A204.1 (cell line): ENCODE measurements around the gene WDR19.
"Not testable (repeated sequence)": the region's sequence is repeated elsewhere in the genome, so short reads cannot be mapped to it uniquely, and the experiment has no call there.

Experiments used
- FAIRE-seq: peaks from 2 replicates; lab custom pipeline; 2012; peaks lifted over from hg19 to GRCh38; lab: Jason Lieb, UNC

Gene WDR19

DNA sequence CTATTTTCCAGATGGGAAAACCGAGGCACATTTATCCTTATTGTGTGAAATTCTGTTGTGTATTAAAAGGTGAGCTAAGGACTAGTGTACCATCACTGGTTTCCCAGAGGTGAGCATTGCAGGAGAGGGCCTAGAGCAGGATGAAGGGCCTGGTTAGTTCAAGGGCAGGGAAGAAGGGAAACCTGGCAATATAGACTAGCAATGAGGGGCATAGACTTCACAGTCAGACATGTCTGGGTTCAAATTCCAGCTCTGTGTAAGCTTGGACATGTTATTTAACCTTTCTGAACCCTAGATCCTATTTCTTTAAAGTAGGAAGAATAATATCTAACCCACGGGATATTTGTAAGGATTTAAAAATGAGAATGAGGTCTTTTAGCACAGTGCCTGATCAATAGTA, 50.8 kb downstream of the WDR19 start:
- no peak for FAIRE-seq

DNA sequence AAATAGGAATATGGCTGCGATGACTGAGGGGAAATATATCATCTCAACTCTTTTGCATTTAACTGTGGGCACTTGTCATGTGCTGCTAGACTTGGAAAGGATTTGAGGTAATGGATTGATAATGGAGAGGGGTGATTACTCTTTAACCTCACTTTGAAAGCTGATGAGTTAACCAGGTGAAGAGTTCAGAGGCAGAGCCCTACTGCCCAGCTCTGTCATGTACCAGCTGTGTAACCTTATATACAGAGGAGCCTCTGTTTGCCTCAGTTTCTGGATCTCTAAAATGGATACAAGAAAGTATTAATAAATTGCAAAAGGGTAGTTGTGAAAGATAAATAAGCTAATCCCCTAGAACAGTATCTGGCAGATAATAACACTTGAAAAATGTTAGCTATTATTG, 51.5 kb downstream of the WDR19 start:
- FAIRE-seq, result no peak

DNA sequence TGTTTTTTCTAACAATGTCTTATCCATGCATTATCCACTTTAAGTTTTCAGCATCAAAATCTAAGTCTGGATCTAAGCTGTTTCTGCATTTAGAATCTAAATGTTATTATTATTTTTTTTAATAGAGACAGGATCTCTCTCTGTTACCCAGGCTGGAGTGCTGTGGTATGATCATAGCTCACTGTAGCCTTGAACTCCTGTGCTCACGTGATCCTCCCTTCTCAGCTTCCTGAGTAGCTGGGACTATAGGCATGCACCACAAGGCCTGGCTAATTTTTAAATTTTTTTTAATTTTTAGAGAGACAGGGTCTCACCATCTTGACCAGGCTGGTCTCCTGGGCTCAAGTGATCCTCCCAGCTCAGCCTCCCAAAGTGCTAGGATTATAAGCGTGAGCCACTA, 52.7 kb downstream of the WDR19 start:
- FAIRE-seq, result peak; percentile 23

DNA sequence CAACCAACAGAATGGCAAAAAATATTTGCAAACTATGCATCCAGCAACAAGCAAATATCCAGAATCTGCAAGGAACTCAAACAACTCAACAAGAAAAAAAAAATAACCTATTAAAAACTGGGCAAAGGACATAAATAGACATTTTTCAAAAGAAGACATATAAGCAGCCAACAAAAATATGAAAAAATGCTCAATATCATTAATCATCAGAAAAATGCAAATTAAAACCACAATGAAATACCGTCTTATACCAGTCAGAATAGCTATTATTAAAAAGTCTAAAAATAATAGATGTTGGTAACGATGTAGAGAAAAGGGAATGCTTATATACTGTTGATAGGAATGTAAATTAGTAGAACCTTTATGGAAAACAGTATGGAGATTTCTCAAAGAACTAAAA, 53.4 kb downstream of the WDR19 start:
- FAIRE-seq, result peak; percentile 19

DNA sequence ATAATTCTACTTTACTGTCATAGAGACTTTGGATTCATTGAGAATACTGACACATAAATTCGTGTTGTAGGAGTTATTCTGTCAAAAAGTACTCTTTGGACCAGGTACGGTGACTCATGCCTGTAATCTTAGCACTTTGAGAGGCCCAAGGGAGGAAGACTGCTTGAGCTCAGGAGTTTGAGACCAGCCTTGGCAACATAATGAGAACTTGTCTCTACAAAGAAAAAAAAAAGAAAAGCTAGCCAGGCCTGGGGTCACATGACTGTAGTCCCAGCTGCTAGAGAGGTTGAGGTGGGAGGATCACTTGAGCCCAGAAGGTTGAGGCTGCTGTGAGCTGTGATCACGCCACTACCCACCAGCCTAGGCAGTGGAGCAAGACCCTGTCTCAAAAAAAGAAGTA, 54.9 kb downstream of the WDR19 start:
- FAIRE-seq, result no peak

DNA sequence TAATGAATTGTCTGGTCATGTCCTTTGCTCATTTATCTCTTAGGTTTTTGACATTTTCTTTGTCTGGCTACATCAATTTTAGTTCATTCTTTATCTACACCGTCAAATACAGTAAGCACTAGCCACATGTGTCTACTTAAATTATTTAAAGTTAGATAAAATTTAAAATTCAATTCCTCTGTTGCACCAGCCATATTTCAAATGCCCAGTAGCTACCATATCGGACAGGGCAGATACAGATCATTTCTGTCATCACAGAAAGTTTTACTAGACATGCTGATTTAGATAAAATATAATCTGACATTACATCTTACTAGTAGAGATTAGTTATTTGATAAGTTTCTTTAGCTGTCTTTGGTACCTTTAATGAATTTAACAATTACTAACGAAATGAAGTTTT, 61.1 kb downstream of the WDR19 start:
- FAIRE-seq, result no peak

DNA sequence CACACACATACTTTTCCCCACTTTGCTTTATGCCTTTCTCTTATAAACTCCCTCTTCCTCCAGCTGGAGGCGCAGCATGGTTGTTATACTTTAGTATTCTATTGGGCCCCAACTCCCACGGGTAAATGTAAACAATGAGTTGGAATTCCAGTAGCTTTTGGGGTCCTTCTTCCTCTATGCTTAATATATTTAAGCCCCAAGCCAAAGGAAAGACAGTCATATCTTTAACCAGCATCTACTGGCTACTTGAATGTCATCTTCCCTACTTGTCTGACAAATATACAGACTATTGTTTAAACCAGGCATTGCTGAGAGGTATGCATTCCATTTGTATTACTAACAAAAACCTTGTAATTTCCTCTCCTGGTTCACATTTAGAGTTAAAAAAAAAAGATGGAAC, 72.9 kb downstream of the WDR19 start:
- no peak for FAIRE-seq

DNA sequence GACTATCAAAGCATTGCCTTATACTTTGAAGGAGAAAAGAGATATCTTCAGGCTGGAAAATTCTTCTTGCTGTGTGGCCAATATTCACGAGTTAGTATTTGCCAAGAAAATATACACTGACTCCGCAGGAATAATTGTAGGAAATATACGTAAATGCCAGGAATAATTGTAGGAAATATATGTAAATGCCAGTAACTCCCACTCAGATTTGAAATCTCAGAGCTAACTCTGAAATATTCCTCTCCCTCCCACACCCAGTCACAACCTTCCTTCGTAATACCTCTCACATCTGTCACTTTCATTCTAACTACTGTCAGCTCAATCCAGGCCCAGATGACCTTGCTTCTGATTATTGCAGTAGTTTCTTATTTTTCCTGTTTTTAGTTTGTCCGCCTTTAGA, 73.5 kb downstream of the WDR19 start:
- FAIRE-seq, result no peak

DNA sequence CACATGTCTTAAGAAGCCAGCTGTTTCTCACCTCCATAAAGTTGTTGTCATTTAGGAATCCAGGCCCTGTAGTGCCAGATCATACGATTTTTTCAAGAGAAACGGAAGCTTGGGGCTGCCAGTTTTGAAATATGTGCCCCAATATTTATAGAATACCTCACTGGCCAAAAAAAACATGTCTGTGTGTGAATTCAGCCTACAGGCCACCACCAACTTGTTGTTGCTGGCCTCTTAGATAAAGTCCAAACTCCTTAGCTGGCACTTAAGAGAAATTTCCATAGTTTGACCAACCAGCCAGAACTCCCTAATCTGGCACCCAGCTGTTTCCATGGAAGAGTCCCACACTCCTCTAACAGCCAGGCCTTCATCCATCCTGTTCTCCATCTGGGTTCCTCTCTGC, 74.1 kb downstream of the WDR19 start:
- FAIRE-seq, result no peak

DNA sequence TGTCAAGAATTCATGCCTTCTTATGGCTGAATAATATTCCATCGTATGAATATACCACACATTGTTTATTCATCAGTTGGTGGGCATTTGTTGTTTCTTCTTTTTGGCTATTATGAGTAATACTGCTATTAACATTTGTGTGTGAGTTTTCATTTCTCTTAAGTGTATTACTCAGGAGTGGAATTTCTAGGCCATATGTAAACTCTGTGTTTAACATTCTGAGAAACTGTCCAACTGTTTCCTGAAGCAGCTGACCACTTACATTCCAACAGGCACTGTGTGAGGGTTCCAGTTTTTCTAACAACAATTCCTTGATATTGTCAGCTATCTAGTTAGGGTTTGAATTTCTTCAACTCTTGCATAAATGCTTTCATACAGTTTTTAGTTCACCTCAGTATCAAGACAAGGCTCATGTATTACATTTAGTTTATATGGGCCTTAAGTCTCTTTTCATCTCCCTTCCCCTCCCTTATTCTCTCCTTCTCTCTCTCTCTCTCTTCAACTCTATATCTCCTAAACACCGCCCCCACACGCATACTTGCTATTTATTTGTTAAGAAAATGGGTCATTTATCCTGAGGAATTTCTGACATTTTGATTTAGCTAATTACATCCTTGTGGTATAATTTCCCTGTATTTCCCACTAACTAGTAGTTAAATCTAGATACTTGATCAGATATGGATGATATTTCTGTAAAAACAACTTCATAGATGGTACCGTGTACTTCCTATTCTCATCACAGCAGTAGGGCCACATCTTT, 77.4 kb downstream of the WDR19 start:
- no peak for FAIRE-seq

DNA sequence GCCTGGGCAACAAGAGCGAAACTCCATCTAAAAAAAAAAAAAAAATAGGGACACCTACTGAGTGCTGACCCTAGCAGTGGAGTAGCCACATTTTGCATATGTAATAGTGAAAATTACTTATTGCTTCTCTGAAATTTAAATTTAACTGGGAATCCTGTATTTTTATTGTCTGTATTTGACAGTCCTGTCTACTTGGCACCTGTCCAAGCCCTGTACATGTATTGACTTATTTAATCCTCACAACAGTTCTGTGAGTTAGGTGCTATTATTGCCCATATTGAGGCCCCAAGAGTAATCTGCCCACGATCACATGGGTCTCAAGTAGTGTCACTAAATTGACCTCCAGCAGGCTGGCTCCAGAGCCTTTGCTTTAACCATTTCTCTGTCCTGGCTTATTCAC, 81.6 kb downstream of the WDR19 start:
- no peak for FAIRE-seq

DNA sequence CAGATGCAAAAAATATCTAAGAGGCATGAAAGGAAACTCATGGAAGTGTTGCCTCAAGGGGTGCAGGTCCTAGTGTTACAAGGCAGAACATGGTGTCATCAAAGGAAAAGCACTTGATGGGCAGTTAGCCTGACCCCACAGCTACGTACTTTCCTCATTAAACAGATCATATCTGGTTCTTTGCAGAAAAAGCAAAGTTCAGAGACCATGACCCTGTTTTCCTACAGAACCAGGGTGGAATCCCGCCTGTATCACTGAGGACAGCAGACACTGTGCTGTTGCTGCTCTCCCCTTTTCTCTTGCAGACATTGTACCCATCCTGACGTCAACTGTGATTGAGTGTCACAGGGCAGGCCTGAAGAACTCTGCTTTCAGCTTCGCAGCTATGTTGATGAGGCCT, 92.2 kb downstream of the WDR19 start:
- no peak for FAIRE-seq

DNA sequence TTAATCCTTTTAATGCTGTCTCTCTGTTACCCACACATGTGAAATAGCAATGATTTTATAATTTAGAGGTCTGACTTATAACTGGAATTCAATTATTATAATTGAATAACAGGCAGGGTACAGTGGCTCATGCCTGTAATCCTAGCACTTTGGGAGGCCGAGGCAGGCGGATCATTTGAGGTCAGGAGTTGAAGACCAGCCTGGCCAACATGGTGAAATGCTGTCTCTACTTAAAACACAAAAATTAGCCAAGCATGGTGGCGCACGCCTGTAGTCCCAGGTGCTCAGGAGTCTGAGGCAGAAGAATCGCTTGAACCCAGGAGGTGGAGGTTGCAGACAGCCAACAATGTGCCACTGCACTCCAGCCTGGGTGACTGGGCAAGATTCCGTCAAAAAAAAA, 95.3 kb downstream of the WDR19 start:
- not testable (repeated sequence) for FAIRE-seq

DNA sequence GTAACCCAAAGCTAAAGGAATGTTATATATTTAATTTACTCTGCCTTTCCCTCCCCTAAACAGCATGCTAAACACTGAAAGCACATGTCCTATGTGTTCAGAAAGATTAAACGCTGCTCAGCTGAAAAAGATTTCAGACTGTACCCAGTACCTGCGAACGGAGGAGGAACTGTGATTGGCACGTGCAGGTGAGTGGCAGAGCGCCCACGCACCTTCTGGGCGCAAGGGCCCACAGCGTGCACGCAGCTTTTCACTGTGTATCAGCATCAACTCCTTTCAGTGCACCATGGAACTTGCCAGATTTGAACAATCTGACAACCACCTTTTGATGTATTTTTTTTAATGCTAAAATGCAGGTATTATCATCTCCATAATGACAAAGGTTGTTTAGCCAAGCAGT, 96.1 kb downstream of the WDR19 start:
- FAIRE-seq, result no peak

DNA sequence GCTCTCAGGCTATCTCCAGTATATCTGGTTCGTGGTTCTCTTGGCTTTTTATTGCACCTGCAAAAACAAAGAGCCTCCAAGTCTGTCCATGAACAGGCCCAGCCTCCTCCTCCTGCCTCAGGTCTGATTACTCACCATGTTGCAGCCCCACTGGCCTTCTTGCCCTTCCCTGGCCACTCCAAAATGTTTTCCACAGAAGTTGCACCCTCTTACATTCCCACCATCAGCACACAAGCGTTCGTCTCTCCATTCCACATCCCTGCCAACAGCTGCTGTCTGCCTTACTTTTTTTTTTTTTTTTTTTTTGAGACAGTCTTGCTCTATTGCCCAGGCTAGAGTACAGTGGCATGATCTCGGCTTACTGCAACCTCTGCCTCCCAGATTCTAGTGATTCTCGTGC, 97.1 kb downstream of the WDR19 start:
- no peak for FAIRE-seq

DNA sequence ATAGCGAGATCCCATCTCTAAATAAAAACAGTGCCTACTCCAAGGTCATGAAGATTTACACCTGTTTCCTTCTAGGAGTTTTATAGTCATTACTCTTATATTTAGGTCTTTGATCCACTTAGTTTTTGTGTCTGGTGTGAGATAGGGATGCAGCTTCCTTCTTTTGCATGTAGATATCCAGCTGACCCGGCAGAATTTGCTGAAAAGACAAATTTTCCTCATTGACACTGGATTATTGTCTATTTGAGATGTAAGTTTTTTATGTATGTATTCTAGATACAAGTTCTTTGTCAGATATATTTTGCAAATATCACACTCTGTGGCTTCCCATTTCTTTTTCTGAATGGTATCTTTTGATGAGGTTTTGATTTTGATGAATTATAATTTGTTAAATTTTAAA, 98.4 kb downstream of the WDR19 start:
- no peak for FAIRE-seq

DNA sequence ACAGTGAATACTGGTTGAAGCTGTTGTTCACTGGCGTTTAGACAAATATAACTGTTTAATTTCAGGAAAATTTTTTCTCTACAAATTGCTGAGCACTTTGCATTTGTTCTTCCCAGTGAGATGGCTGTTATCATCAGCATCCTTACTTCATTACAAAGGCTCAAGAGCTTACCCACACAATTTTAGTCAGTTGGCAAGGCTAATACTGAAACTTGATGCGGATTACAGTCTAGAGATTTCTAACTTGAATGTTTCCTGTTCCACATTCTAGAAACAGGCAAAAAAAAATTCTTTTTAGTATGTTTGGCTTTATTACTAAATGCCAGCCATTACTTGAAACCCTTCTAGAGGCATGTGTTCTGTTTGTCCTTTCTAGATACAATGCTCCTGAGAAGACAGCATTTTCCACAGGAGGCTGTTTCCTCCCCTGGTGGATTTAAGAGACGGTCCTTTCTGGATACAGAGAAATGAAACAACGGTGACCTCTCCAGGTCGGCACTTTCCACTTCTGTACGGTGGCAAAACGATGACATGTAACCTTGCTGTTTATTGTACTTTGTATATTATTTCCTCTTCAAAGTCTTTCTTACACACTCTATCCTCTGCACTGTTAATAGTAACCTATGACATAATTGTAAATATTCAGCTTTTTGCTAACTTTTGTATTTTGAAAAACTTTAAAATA, 102.9 kb downstream of the WDR19 start:
- no peak for FAIRE-seq

DNA sequence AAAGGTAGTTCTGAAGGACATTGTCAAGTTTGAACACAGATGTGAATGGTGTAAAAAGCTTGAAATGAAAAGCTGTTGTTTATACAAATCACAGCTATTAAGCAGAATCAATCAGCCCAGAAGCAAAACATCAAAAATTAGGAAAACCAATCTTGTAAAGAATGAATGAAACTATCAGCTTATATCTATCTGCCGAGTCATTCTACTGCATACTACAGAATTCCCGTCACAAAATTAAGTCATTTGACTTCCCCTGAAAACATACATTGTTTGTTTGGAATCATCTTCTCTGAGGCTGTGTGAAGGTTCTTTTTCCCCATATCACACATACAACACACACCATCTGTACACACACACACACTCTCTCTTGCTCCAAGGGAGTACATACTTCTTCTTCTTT, 103.5 kb downstream of the WDR19 start:
- FAIRE-seq, result no peak

DNA sequence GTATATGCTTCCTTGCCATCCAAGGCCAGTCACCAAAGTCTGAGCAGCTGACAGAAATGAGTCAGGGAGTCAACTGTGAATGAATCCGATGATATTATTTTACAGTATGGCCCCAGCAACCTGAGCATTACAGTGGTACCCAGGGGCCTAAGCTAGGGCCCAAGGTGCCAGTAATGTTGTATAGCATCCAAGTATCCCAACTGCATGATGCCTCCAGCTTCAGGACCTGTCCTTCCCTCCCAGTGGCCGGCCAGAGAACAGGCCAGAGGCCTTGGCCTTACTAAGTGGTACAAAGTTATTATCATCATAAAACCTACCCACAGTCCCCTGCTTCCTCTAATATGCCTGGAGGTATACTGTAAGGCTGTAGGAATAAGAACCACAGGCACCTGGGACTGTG, 103.9 kb downstream of the WDR19 start:
- no peak for FAIRE-seq

DNA sequence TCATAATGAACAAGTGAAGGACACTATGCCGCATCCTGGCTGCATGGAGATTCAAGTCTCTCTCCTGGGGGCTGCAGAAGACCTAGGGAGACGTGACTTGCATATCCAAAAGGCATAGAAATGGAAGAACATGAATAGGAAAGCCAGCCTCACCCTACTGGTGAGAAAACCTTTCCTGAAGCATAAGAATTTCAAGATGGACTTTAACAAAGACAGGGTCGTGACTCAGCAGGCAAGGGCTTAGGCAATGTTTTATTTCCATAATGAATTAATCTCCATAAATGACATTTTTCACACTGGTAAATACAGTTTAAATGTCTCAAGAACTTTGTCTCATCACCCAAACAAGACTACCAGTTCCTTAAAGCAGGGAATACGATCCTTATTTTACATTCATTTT, 104.9 kb downstream of the WDR19 start:
- FAIRE-seq, result no peak

DNA sequence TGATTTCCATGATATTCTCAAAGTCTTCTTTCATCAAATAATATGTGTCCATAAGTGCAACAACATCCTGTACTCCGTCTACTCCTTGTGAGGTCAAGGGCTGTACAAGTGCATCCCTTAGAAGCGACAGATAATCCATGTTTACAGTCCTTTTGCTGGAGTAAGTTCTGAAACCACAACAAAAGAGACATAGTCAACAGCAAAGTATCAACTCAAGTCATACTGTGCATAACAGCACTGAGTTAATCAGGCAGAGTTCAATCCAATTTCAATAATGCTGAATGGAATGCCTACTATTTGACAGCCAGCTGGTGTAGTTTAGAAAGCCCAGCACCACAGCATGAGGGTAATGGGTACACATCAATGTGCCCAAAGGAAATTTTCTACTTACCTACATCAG, 109.4 kb downstream of the WDR19 start:
- no peak for FAIRE-seq

DNA sequence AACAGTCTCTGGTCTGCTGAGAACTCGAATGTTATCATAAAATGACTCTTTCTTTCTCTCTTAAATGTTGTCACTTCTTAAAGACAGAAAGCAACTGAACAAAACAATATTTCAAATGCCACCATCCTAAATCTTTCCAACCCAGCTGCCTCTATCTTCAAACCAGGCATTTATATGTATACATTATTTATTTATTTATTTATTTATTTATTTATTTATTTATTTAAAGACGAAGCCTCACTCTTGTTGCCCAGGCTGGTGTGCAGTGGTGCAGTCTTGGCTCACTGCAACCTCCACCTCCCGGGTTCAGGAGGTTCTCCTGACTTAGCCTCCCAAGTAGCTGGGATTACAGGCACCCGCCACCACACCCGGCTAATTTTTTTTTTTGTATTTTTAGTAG, 110.1 kb downstream of the WDR19 start:
- not testable (repeated sequence) for FAIRE-seq

DNA sequence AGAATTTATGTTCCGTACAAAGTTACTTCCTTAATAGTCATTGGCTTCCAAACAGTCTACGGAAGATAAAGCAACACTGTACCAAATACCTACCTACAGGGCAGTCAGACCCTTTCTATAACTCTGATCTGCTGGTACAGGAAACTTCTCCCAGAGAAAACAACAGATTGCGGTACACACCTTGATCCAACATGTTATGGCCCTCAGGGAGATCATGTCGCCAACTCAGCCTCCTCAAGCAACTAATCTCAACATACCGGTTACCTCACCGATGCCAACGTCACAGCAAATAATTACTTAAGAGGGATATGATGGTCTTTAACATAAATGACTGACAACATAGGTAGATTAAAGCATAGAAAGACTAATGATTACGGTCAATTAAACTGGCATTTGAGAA, 113.5 kb downstream of the WDR19 start:
- no peak for FAIRE-seq

DNA sequence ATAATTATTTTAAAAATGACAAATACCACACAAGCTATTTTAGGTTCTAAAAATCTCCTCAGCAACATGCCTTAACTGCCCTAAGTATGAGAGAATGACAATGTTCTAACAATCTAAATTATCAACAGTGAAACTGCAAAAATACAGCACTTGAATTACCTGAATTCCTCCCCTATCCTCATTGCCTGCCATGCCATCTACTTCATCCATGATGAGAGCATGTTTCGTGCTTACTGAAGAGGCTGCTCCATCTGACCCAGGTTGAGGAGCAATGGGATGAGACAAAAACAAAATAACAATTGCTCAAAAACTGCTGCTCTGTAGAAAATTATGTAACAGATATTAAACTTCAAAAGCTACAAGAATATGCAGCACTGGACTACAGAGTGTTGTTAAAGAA, 120.6 kb downstream of the WDR19 start:
- no peak for FAIRE-seq
